Mesenchymal stem cell (in vitro differentiated cells and primary cell): Measurements from ENCODE around the gene CFAP52.

Source experiments
- DNase-seq: peaks from one replicate; pipeline ENCODE4 v3.0.0-alpha.2; 2013
- H2AFZ ChIP-seq: one replicate; pipeline ENCODE4 v1.6.1; 2013; ENCODE audit warnings: low read depth, mild to moderate bottlenecking, control low read depth, inconsistent platforms, low read length, moderate library complexity
- H2AK5ac ChIP-seq: 2 replicates; pipeline ENCODE4 v1.6.1; 2013; ENCODE audit warnings: low read length, moderate library complexity, mild to moderate bottlenecking, inconsistent platforms; ENCODE audit not compliant: severe bottlenecking
- H2BK120ac ChIP-seq: one replicate; pipeline ENCODE4 v1.6.1; 2013; ENCODE audit warnings: low read depth, mild to moderate bottlenecking, inconsistent platforms, low read length, moderate library complexity
- H2BK12ac ChIP-seq, 2 experiments: one replicate each; pipeline ENCODE4 v1.6.1; 2013; ENCODE audit warnings: inconsistent platforms in 2 of 2, low read length in 2 of 2, mild to moderate bottlenecking in 2 of 2, moderate library complexity in 2 of 2, control low read depth in 1 of 2
- H2BK15ac ChIP-seq: one replicate; pipeline ENCODE4 v1.6.1; 2013; ENCODE audit warnings: mild to moderate bottlenecking, low read depth, inconsistent platforms; ENCODE audit not compliant: poor library complexity, severe bottlenecking
- H2BK5ac ChIP-seq: 2 replicates; pipeline ENCODE4 v1.6.1; 2013; ENCODE audit warnings: low read depth, mild to moderate bottlenecking, low read length, control low read depth, inconsistent platforms; ENCODE audit not compliant: poor library complexity, severe bottlenecking
- H3K14ac ChIP-seq, 2 experiments: one replicate each; pipeline ENCODE4 v1.6.1; 2013; ENCODE audit warnings: inconsistent platforms in 2 of 2, low read length in 2 of 2, control low read depth in 1 of 2, mild to moderate bottlenecking in 1 of 2, moderate library complexity in 1 of 2
- H3K18ac ChIP-seq, 2 experiments: one replicate each; pipeline ENCODE4 v1.6.1; 2013; ENCODE audit warnings: inconsistent platforms in 2 of 2, low read length in 2 of 2, control low read depth in 1 of 2, low read depth in 1 of 2, mild to moderate bottlenecking in 1 of 2
- H3K23ac ChIP-seq, 2 experiments: one replicate each; pipeline ENCODE4 v1.6.1; 2013; ENCODE audit warnings: inconsistent platforms in 2 of 2, low read length in 2 of 2, mild to moderate bottlenecking in 2 of 2, moderate library complexity in 2 of 2, control low read depth in 1 of 2
- H3K27ac ChIP-seq: 2 replicates; pipeline ENCODE4 v1.5.1; 2013; ENCODE audit warnings: mild to moderate bottlenecking, moderate library complexity, low read length, control low read depth, inconsistent platforms; ENCODE audit not compliant: poor library complexity, severe bottlenecking
- H3K27me3 ChIP-seq, 2 experiments: 2 replicates each; pipeline versions ENCODE4 v1.6.1 to v1.7.0; 2013; ENCODE audit warnings: low read length in 2 of 2, mild to moderate bottlenecking in 2 of 2, moderate library complexity in 2 of 2, control low read depth in 1 of 2, inconsistent platforms in 1 of 2; ENCODE audit not compliant: control insufficient read depth in 1 of 2, insufficient read depth in 1 of 2
- H3K36me3 ChIP-seq, 2 experiments: 2 replicates each; pipeline versions ENCODE4 v1.6.1 to v1.7.0; 2013; ENCODE audit warnings: low read length in 2 of 2, control low read depth in 1 of 2, inconsistent platforms in 1 of 2, low read depth in 1 of 2, mild to moderate bottlenecking in 1 of 2; ENCODE audit not compliant: insufficient read depth in 2 of 2, control insufficient read depth in 1 of 2
- H3K4ac ChIP-seq, 2 experiments: one replicate each; pipeline ENCODE4 v1.6.1; 2013; ENCODE audit warnings: inconsistent platforms in 2 of 2, low read length in 2 of 2, mild to moderate bottlenecking in 2 of 2, moderate library complexity in 2 of 2, control low read depth in 1 of 2, low read depth in 1 of 2
- H3K4me1 ChIP-seq: 2 replicates; pipeline ENCODE4 v1.6.1; 2013; ENCODE audit warnings: low read depth, low read length, control low read depth; ENCODE audit not compliant: control insufficient read depth, insufficient read depth
- H3K4me2 ChIP-seq: 2 replicates; pipeline ENCODE4 v1.6.1; 2013; ENCODE audit warnings: low read length, mild to moderate bottlenecking, inconsistent platforms; ENCODE audit not compliant: poor library complexity, severe bottlenecking
- H3K4me3 ChIP-seq, 2 experiments: 2 replicates each; pipeline versions ENCODE4 v1.5.1 to v1.7.0; 2013; ENCODE audit warnings: low read length in 2 of 2, mild to moderate bottlenecking in 2 of 2, control low read depth in 1 of 2, low read depth in 1 of 2; ENCODE audit not compliant: insufficient read depth in 1 of 2
- H3K79me1 ChIP-seq: replicated peaks from 2 replicates; pipeline ENCODE4 v1.6.1; 2013; ENCODE audit warnings: mild to moderate bottlenecking, control low read depth, low read length, inconsistent platforms; ENCODE audit not compliant: poor library complexity, severe bottlenecking
- H3K9ac ChIP-seq: 2 replicates; pipeline ENCODE4 v1.7.0; 2013; ENCODE audit warnings: mild to moderate bottlenecking, low read length, moderate library complexity
- H3K9me3 ChIP-seq: 2 replicates; pipeline ENCODE4 v1.7.0; 2013; ENCODE audit warnings: mild to moderate bottlenecking, low read length; ENCODE audit not compliant: control insufficient read depth
- H4K8ac ChIP-seq: one replicate; pipeline ENCODE4 v1.6.1; 2013; ENCODE audit warnings: inconsistent platforms, mild to moderate bottlenecking, low read length, moderate library complexity
- H4K91ac ChIP-seq: one replicate; pipeline ENCODE4 v1.6.1; 2013; ENCODE audit warnings: mild to moderate bottlenecking, low read length, inconsistent platforms
- WGBS: methylation state at CpG from one replicate; pipeline ENCODE4 v1.1.7; 2013; ENCODE audit warnings: mixed read lengths; 5-methylcytosine and 5-hydroxymethylcytosine counted together

Gene CFAP52

GRCh38 chr17:9568004-9568403 lies 8.4 kb upstream of the CFAP52 start:
- H2BK15ac ChIP-seq: no peak overlapping the region
- no peak overlapping the region for H3K14ac ChIP-seq
- peaks cover 1% of the 10 kb centered on the region for H3K4me1 ChIP-seq
- no peak overlapping the region for H3K23ac ChIP-seq
- no peak overlapping the region for H3K4ac ChIP-seq
- H3K27me3 ChIP-seq: no peaks in the 10 kb centered on the region
- peaks cover 7 to 33% of the 10 kb centered on the region in 2 experiments for H3K36me3 ChIP-seq
- DNase-seq: no peak
- H2BK120ac ChIP-seq: no peak overlapping the region
- no peaks in the 10 kb centered on the region for H3K9me3 ChIP-seq
- no peak overlapping the region for H3K18ac ChIP-seq
- H2AFZ ChIP-seq: no peak overlapping the region
- no peak overlapping the region for H2AK5ac ChIP-seq
- no peak overlapping the region for H2BK5ac ChIP-seq
- H4K91ac ChIP-seq: no peak overlapping the region
- H3K4me2 ChIP-seq: no peak overlapping the region
- no peak overlapping the region for H3K4me3 ChIP-seq
- H3K9ac ChIP-seq: no peak overlapping the region
- no peak overlapping the region for H4K8ac ChIP-seq
- peaks cover 20% of the 10 kb centered on the region for H3K79me1 ChIP-seq
- no peak overlapping the region for H3K27ac ChIP-seq
- no peak overlapping the region for H2BK12ac ChIP-seq

DNA sequence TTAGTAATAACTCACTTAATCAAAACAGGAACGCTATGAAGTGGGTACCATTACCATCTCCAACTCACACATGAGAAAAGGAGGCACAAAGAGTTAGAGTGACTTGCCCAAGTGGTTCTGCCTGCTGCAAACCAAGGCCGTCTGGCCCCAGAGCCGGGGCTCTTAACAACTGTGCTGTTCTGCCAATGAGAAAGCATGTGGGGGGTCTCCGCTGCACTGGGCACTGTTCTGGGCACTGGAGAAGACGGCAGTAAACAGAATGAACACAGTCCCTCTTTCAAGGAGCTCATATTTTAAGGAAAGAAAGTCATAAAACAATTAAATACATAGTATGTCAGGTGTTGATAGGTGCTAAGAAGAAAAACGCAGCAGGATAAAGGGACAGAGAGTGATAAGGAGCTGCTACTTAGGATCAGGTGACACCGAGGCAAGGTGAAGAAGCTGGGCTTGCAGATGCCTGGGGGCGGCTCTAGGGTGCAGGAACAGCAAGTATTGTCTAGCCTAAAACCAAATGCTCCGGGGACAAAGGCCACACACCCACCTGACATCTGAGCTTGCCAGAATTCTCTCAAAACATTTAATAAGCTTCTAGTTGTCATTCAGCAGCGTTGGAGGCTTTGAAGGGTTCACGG lies 7.4 kb upstream of the CFAP52 start:
- no peak overlapping the region for H2BK5ac ChIP-seq
- no peak for DNase-seq
- no peak overlapping the region for H4K91ac ChIP-seq
- no peak overlapping the region for H3K14ac ChIP-seq
- H3K23ac ChIP-seq: no peak overlapping the region
- peaks cover 1% of the 10 kb centered on the region for H3K4me1 ChIP-seq
- H3K4me2 ChIP-seq: no peak overlapping the region
- H3K27me3 ChIP-seq: no peaks in the 10 kb centered on the region
- H2AK5ac ChIP-seq: no peak overlapping the region
- no peak overlapping the region for H2BK120ac ChIP-seq
- H3K4me3 ChIP-seq: no peak overlapping the region
- WGBS: 92% methylated on average over 9 of the region's 11 CpGs
- H2BK12ac ChIP-seq: no peak overlapping the region
- H3K27ac ChIP-seq: no peak overlapping the region
- H3K9ac ChIP-seq: no peak overlapping the region
- H3K36me3 ChIP-seq: peaks cover 7 to 33% of the 10 kb centered on the region in 2 experiments
- no peak overlapping the region for H3K4ac ChIP-seq
- H2BK15ac ChIP-seq: no peak overlapping the region
- peaks cover 21% of the 10 kb centered on the region for H3K79me1 ChIP-seq
- H4K8ac ChIP-seq: no peak overlapping the region
- H2AFZ ChIP-seq: no peak overlapping the region
- no peaks in the 10 kb centered on the region for H3K9me3 ChIP-seq
- no peak overlapping the region for H3K18ac ChIP-seq

DNA sequence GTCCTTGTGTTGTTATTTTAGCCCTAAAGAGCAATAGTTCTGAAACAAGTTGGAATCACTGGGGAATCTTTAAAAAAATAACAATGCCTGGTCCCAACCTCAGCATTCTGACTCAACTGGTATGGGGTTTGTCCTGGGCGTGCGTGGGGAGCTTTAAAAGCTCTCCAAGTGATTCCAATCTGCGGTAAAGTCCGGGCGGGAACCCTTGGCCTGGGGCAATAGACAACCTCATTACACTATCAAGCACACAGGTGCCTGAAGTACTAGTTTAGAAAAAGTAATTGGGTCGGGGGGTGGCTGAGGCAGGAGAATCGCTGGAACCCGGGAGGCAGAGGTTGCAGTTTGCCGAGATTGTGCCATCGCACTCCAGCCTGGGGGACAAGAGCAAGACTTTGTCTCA lies 5.2 kb upstream of the CFAP52 start:
- Histone ChIP-seq H3K9me3 (no peaks in the 10 kb centered on the region), H3K27me3 (no peaks in the 10 kb centered on the region), H2BK15ac (no peak overlapping the region), H3K18ac (no peak overlapping the region), H3K4me1 (peaks cover 2% of the 10 kb centered on the region), H4K8ac (no peak overlapping the region), H3K79me1 (peaks cover 19% of the 10 kb centered on the region), H3K9ac (no peak overlapping the region), H3K14ac (no peak overlapping the region), H3K27ac (no peak overlapping the region), H2BK5ac (no peak overlapping the region), H2BK12ac (no peak overlapping the region), H3K36me3 (peaks cover 7 to 33% of the 10 kb centered on the region in 2 experiments), H3K23ac (no peak overlapping the region), H2AFZ (no peak overlapping the region), H4K91ac (no peak overlapping the region), H2BK120ac (no peak overlapping the region), H3K4me3 (no peak overlapping the region), H2AK5ac (no peak overlapping the region), H3K4me2 (no peak overlapping the region), H3K4ac (no peak overlapping the region)
- DNase-seq: no peak
- WGBS: 94% methylated on average over 6 of the region's 10 CpGs

- Histone ChIP-seq H3K14ac (peak within 1 kb of the TSS in 1 of 2 experiments; percentile 19), H4K8ac (peak within 1 kb of the TSS; percentile 94), H3K4me3 (peak within 1 kb of the TSS; percentile 79 to 99), H2AK5ac (no peak within 1 kb of the TSS), H2BK120ac (no peak within 1 kb of the TSS), H3K4me2 (peak within 1 kb of the TSS; percentile 100), H4K91ac (peak within 1 kb of the TSS; percentile 78), H2AFZ (peak within 1 kb of the TSS; percentile 99), H2BK5ac (no peak within 1 kb of the TSS), H3K27me3 (no peaks in the 10 kb centered on the region), H2BK15ac (no peak within 1 kb of the TSS), H3K79me1 (peaks cover 9% of the 10 kb centered on the region), H3K18ac (peak within 1 kb of the TSS; percentile 64 to 88), H3K9me3 (no peaks in the 10 kb centered on the region), H3K4me1 (peaks cover 9% of the 10 kb centered on the region), H3K36me3 (peaks cover 0 to 4% of the 10 kb centered on the region in 2 experiments), H3K9ac (peak within 1 kb of the TSS; percentile 95), H3K27ac (peak within 1 kb of the TSS; percentile 67), H3K23ac (peak within 1 kb of the TSS in 1 of 2 experiments; percentile 86), H2BK12ac (no peak within 1 kb of the TSS), H3K4ac (peak within 1 kb of the TSS in 1 of 2 experiments; percentile 0)
- DNase-seq: peak; percentile 93
- WGBS: under 1% methylated on average over 42 of the region's 42 CpGs
Measured at GRCh38 chr17:9575381-9576101, 901 bp upstream of the CFAP52 start, which contains the start of gene STX8. Gene STX8 (minus strand): TSS chr17:9575820. CDS start chr17:9575808, 12 bp downstream.
